ENCODE results near the gene MYRF. TPM values are rescaled to one million over a fixed set of nuclear protein-coding genes. Genes with fewer than 3 reads are reported as not detected.

MYRF gene
- total RNA-seq, 1 donor: 0.36 TPM

- Histone ChIP-seq H3K4me1 (ENCODE audit: insufficient read depth, low read length) (peaks cover 11% of the 10 kb centered on the region), H4K20me1 (ENCODE audit: insufficient read depth, low read length) (no peaks in the 10 kb centered on the region), H3K4me2 (ENCODE audit: insufficient read depth, low read length) (no peak overlapping the region), H2AFZ (ENCODE audit: low read length) (no peak overlapping the region), H3K27ac (ENCODE audit: low read depth, low read length) (no peak overlapping the region), H3K36me3 (ENCODE audit: insufficient read depth, low read length) (peaks cover 34% of the 10 kb centered on the region), H3K79me2 (ENCODE audit: insufficient read depth, low read length) (peaks cover 49% of the 10 kb centered on the region), H3K4me3 (ENCODE audit: insufficient read depth, low read length) (no peak overlapping the region), H3K9me3 (ENCODE audit: low read depth, low read length) (no peaks in the 10 kb centered on the region), H3K27me3 (ENCODE audit: insufficient read depth, low read length) (no peaks in the 10 kb centered on the region)
- DNase-seq (ENCODE audit: insufficient read length, low spot score, missing footprints): peak; percentile 73
- TF ChIP-seq CTCF (IDR thresholded peaks at IDR 0.05; ENCODE audit: extremely low read depth, low read depth, low read length): no peak
These were observed 48.2 kb downstream of the MYRF start for GRCh38 chr11:61800331-61801281.

- no peak overlapping the region for H2AFZ ChIP-seq (ENCODE audit: low read length)
- H4K20me1 ChIP-seq (ENCODE audit: insufficient read depth, low read length): no peaks in the 10 kb centered on the region
- no peaks in the 10 kb centered on the region for H3K9me3 ChIP-seq (ENCODE audit: low read depth, low read length)
- no peaks in the 10 kb centered on the region for H3K27me3 ChIP-seq (ENCODE audit: insufficient read depth, low read length)
- peaks cover 11% of the 10 kb centered on the region for H3K4me1 ChIP-seq (ENCODE audit: insufficient read depth, low read length)
- peaks cover 36% of the 10 kb centered on the region for H3K36me3 ChIP-seq (ENCODE audit: insufficient read depth, low read length)
- H3K4me3 ChIP-seq (ENCODE audit: insufficient read depth, low read length): no peak overlapping the region
- no peak for DNase-seq (ENCODE audit: insufficient read length, low spot score, missing footprints)
- H3K4me2 ChIP-seq (ENCODE audit: insufficient read depth, low read length): no peak overlapping the region
- TF ChIP-seq CTCF (IDR thresholded peaks at IDR 0.05; ENCODE audit: extremely low read depth, low read depth, low read length): no peak
- peaks cover 34% of the 10 kb centered on the region for H3K79me2 ChIP-seq (ENCODE audit: insufficient read depth, low read length)
- H3K27ac ChIP-seq (ENCODE audit: low read depth, low read length): no peak overlapping the region
These were observed 50.2 kb downstream of the MYRF start for GRCh38 chr11:61802605-61803004.

GRCh38 chr11:61803889-61804647, 51.6 kb downstream of the MYRF start:
- Histone ChIP-seq H3K79me2 (ENCODE audit: insufficient read depth, low read length) (peaks cover 25% of the 10 kb centered on the region), H3K9me3 (ENCODE audit: low read depth, low read length) (no peaks in the 10 kb centered on the region), H3K27me3 (ENCODE audit: insufficient read depth, low read length) (no peaks in the 10 kb centered on the region), H3K36me3 (ENCODE audit: insufficient read depth, low read length) (peaks cover 46% of the 10 kb centered on the region), H2AFZ (ENCODE audit: low read length) (no peak overlapping the region), H3K4me3 (ENCODE audit: insufficient read depth, low read length) (no peak overlapping the region), H4K20me1 (ENCODE audit: insufficient read depth, low read length) (no peaks in the 10 kb centered on the region), H3K4me1 (ENCODE audit: insufficient read depth, low read length) (peaks cover 11% of the 10 kb centered on the region), H3K27ac (ENCODE audit: low read depth, low read length) (no peak overlapping the region), H3K4me2 (ENCODE audit: insufficient read depth, low read length) (no peak overlapping the region)
- no peak for TF ChIP-seq CTCF (IDR thresholded peaks at IDR 0.05; ENCODE audit: extremely low read depth, low read depth, low read length)
- peak; percentile 76 for DNase-seq (ENCODE audit: insufficient read length, low spot score, missing footprints)

- Histone ChIP-seq H3K4me1 (ENCODE audit: insufficient read depth, low read length) (peaks cover 11% of the 10 kb centered on the region), H3K4me3 (ENCODE audit: insufficient read depth, low read length) (no peak overlapping the region), H2AFZ (ENCODE audit: low read length) (no peak overlapping the region), H3K27ac (ENCODE audit: low read depth, low read length) (no peak overlapping the region), H3K27me3 (ENCODE audit: insufficient read depth, low read length) (no peaks in the 10 kb centered on the region), H3K9me3 (ENCODE audit: low read depth, low read length) (no peaks in the 10 kb centered on the region), H3K79me2 (ENCODE audit: insufficient read depth, low read length) (peaks cover 16% of the 10 kb centered on the region), H3K4me2 (ENCODE audit: insufficient read depth, low read length) (no peak overlapping the region), H4K20me1 (ENCODE audit: insufficient read depth, low read length) (no peaks in the 10 kb centered on the region), H3K36me3 (ENCODE audit: insufficient read depth, low read length) (peaks cover 51% of the 10 kb centered on the region)
- DNase-seq (ENCODE audit: insufficient read length, low spot score, missing footprints): no peak
- TF ChIP-seq CTCF (IDR thresholded peaks at IDR 0.05; ENCODE audit: extremely low read depth, low read depth, low read length): no peak
These were observed 52.7 kb downstream of the MYRF start for GRCh38 chr11:61805146-61805545.

All from osteoblast (primary cell).